NOMO-1 (cell line): ENCODE results near the gene UGCG.

Experiments used
- DNase-seq, 2 experiments: peaks; one replicate each; lab custom pipeline; 2025; ENCODE audit not compliant: unreplicated experiment in 2 of 2; lab: John Stamatoyannopoulos, UW

UGCG gene

DNA sequence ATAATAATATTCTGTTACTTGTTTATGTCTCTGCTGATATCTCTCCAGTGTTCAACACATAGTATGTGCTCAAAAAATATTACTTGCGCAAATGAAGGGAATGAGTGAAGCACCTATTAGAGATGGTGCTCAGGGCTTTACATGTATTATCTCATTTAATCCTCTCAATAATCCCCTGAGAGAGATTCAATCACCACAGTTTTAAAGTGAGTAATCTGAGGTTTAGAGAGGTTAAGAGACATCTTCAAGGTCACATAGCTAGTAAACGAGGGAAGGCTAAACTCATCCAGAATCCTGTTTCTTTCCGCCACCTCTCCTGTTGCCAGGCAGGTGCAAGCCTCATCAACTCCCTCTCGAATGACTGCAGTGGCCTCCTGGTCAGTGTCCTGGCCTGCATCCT is 82.0 kb downstream of the UGCG start:
- no peak for DNase-seq

DNA sequence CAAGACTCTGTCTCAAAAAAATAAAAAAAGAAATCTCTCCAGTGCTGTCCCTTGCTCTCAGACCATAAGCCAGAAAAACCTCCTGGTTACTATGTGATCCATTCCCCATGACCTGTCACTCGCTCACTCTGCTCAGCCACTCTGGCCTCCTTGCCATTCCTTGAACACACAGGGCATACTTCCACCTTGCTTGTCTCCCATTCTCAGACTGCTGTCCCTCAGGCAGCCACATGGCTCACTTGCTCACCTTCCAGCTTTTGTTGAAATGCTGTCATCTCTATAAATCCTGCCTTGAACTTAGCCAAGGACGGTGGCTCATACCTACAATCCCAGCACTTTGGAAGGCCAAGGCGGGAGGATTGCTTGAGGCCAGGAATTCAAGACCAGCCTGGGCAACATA is 82.9 kb downstream of the UGCG start:
- DNase-seq, result no peak

DNA sequence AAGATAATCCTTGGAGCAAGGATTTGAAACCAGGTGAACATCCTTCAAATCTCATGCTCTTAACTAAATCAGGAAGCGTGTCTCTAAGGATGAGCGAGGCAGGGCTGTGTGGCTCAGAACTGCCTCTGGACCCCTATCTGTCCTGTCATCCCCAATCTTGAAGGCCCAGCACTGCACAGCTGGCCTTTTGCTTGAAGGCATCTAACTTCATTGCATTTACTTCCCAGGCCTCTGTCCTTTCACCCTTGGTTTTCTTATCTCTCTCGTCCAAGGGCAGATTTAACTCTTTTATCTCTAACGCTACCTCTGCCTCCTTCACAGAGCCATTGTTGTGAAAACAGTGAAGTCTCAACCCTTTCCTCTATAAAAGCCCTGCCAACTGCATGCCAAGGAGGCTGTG is 83.8 kb downstream of the UGCG start:
- no peak for DNase-seq

DNA sequence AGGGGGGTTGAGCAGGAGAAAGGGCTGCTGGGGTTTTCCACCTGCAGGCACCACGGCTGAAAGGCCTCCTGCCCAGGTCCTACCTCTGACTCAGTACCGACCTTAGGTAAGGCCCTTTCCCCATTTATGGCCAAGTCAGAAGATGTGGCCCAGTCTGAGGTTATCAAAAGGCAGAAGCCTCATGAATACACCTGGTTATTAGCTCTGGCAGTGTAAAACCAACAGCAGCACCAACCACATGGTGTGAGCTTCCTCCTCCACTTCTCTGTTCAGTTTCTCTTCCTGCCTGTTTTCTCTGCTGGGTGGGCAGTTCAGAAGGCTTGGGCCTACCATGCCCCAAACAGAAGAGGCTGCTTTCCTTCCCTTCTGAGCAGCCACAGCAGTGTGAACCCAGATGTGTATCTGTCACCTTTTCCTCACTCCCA is 86.9 kb downstream of the UGCG start:
- DNase-seq, result peak; percentile 29 to 31

DNA sequence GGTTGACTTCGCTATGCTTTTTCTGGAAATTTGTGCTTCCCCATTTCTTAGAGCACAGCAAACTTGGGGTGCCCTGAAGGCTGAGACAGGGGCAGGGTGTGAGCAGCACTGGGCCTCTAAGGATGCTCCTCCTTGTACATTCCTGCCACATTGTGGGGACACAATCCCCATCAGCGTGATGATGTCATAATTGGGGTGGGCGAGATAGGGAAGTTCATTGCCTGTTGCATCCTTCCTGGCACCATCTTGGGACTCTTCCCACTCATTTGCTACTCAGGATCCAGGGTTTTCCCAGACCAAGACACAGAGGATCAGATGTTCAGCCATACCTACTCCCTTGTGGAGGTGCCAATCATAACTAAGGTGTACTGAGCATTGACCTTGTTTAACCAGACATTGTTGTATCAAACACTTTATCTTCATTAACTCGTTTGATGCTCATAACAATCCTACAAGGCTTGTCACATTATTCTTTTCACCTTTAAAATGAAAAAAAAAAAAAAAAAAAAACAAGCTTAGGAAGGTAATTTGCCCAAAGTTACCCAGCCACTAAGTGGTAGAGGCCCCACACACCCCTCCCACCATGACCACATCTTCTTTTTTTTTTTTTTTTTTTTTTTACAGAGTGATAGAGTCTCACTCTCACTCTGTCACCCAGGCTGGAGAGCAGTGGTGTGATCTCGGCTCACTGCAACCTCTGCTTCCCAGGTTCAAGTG is 87.6 kb downstream of the UGCG start:
- no peak for DNase-seq
